ENCODE results near the gene ARL1. TPM values are rescaled to one million over a fixed set of nuclear protein-coding genes. Genes with fewer than 3 reads are reported as not detected.
"Not testable (repeated sequence)": the region's sequence is repeated elsewhere in the genome, so short reads cannot be mapped to it uniquely, and the experiment has no call there.

The ARL1 gene
- total RNA-seq, 1 experiment from 2014 or later, result 112 TPM

- H3K4me3 Mint-ChIP-seq (ENCODE audit: unreplicated experiment), result no peak overlapping the region
- no peaks in the 10 kb centered on the region for H3K9me3 Mint-ChIP-seq (ENCODE audit: unreplicated experiment)
- DNase-seq (ENCODE audit: unreplicated experiment), result no peak
- H3K36me3 Mint-ChIP-seq (ENCODE audit: insufficient read depth, unreplicated experiment), result no peaks in the 10 kb centered on the region
- TF ChIP-seq CTCF (IDR thresholded peaks at IDR 0.05; ENCODE audit: unreplicated experiment), result no peak
- CTCF ChIA-PET, result interaction anchor here (0.6 kb wide), 1 partner anchor 21 kb away, joined by 3 read pairs; no protein-coding TSS in a partner anchor
- H3K27me3 Mint-ChIP-seq (ENCODE audit: insufficient read depth, unreplicated experiment), result no peaks in the 10 kb centered on the region
- no peak overlapping the region for H3K27ac Mint-ChIP-seq (ENCODE audit: low read depth, unreplicated experiment)
- no peaks in the 10 kb centered on the region for H3K4me1 Mint-ChIP-seq (ENCODE audit: insufficient read depth, unreplicated experiment)
- intact Hi-C loops (cut with micrococcal nuclease), result no loop called here
- no TSS peak for BruUV-seq (replicated peaks)
- POLR2A ChIA-PET, result no interaction called here
Observed at GRCh38 chr12:101439236-101439635, 31.7 kb upstream of the ARL1 start.

- ChIA-PET CTCF (interaction anchor here (0.6 kb wide), 2 partner anchors 53 to 694 kb away, joined by 3 read pairs; no protein-coding TSS in a partner anchor), POLR2A (no interaction called here)
- Mint-ChIP-seq H3K4me1 (ENCODE audit: insufficient read depth, unreplicated experiment) (no peaks in the 10 kb centered on the region), H3K27me3 (ENCODE audit: insufficient read depth, unreplicated experiment) (no peaks in the 10 kb centered on the region), H3K36me3 (ENCODE audit: insufficient read depth, unreplicated experiment) (no peaks in the 10 kb centered on the region), H3K4me3 (ENCODE audit: unreplicated experiment) (no peak overlapping the region), H3K9me3 (ENCODE audit: unreplicated experiment) (no peaks in the 10 kb centered on the region), H3K27ac (ENCODE audit: low read depth, unreplicated experiment) (no peak overlapping the region)
- DNase-seq (ENCODE audit: unreplicated experiment), result no peak
- no TSS peak for BruUV-seq (replicated peaks)
- TF ChIP-seq CTCF (IDR thresholded peaks at IDR 0.05; ENCODE audit: unreplicated experiment), result no peak
- intact Hi-C loops (cut with micrococcal nuclease), result no loop called here
Observed at GRCh38 chr12:101436136-101436535, 28.6 kb upstream of the ARL1 start.

- Mint-ChIP-seq H3K4me1 (ENCODE audit: insufficient read depth, unreplicated experiment) (no peaks in the 10 kb centered on the region), H3K9me3 (ENCODE audit: unreplicated experiment) (no peaks in the 10 kb centered on the region), H3K4me3 (ENCODE audit: unreplicated experiment) (no peak overlapping the region), H3K27me3 (ENCODE audit: insufficient read depth, unreplicated experiment) (no peaks in the 10 kb centered on the region), H3K36me3 (ENCODE audit: insufficient read depth, unreplicated experiment) (no peaks in the 10 kb centered on the region), H3K27ac (ENCODE audit: low read depth, unreplicated experiment) (no peak overlapping the region)
- CTCF ChIA-PET, result interaction anchor here (0.9 to 1.6 kb wide), 2 partner anchors 15 to 409 kb away, joined by 3 to 5 read pairs; no protein-coding TSS in a partner anchor
- intact Hi-C loops (cut with micrococcal nuclease), result no loop called here
- no peak for TF ChIP-seq CTCF (IDR thresholded peaks at IDR 0.05; ENCODE audit: unreplicated experiment)
- POLR2A ChIA-PET, result interaction anchor here (0.6 kb wide), 1 partner anchor 11 kb away, joined by 4 read pairs; no protein-coding TSS in a partner anchor
- DNase-seq (ENCODE audit: unreplicated experiment), result no peak
- no TSS peak for BruUV-seq (replicated peaks)
Observed at GRCh38 chr12:101430456-101430855, 22.9 kb upstream of the ARL1 start.

GRCh38 chr12:101424620-101425019 is 17.0 kb upstream of the ARL1 start:
- no peaks in the 10 kb centered on the region for H3K4me1 Mint-ChIP-seq (ENCODE audit: insufficient read depth, unreplicated experiment)

DNA sequence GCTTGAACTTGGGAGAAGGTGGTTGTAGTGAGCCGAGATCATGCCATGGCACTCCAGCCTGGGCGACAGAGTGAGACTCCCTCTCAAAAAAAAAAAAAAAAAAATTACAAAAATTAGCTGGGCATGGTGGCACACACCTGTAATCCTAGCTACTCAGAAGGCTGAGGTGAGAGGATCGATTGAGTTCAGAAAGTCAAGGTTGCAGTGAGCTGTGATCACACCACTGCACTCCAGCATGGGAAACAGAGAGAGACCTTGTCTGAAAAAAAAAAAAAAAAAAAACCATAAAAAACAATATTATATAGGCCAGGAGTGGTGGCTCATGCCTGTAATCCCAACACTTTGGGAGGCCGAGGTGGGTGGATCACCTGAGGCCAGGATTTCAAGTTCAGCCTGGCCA is 14.5 kb upstream of the ARL1 start:
- H3K27me3 Mint-ChIP-seq (ENCODE audit: insufficient read depth, unreplicated experiment); BruUV-seq (replicated peaks); H3K36me3 Mint-ChIP-seq (ENCODE audit: insufficient read depth, unreplicated experiment); POLR2A ChIA-PET; DNase-seq (ENCODE audit: unreplicated experiment); H3K4me1 Mint-ChIP-seq (ENCODE audit: insufficient read depth, unreplicated experiment); H3K9me3 Mint-ChIP-seq (ENCODE audit: unreplicated experiment); intact Hi-C loops (cut with micrococcal nuclease); H3K27ac Mint-ChIP-seq (ENCODE audit: low read depth, unreplicated experiment); H3K4me3 Mint-ChIP-seq (ENCODE audit: unreplicated experiment): not testable (repeated sequence)
- CTCF ChIA-PET, result interaction anchor here (0.6 to 0.7 kb wide), 3 partner anchors 338 to 814 kb away, joined by 3 to 5 read pairs (median 5); no protein-coding TSS in a partner anchor

More at GRCh38 chr12:101424620-101425019, 17.0 kb upstream of the ARL1 start:
- Mint-ChIP-seq H3K36me3 (ENCODE audit: insufficient read depth, unreplicated experiment) (no peaks in the 10 kb centered on the region), H3K4me3 (ENCODE audit: unreplicated experiment) (no peak overlapping the region), H3K27me3 (ENCODE audit: insufficient read depth, unreplicated experiment) (no peaks in the 10 kb centered on the region), H3K27ac (ENCODE audit: low read depth, unreplicated experiment) (no peak overlapping the region), H3K9me3 (ENCODE audit: unreplicated experiment) (no peaks in the 10 kb centered on the region)
- no TSS peak for BruUV-seq (replicated peaks)
- TF ChIP-seq CTCF (IDR thresholded peaks at IDR 0.05; ENCODE audit: unreplicated experiment), result no peak
- ChIA-PET CTCF (interaction anchor here (0.6 to 0.7 kb wide), 4 partner anchors 10 to 509 kb away, joined by 3 to 5 read pairs (median 4); no protein-coding TSS in a partner anchor), POLR2A (no interaction called here)
- intact Hi-C loops (cut with micrococcal nuclease), result no loop called here
- no peak for DNase-seq (ENCODE audit: unreplicated experiment)

Data from MCF 10A (cell line).